ENCODE measurements around the gene C19orf53. TPM values are rescaled to one million over a fixed set of nuclear protein-coding genes. Genes with fewer than 3 reads are reported as not detected.

Gene C19orf53
- total and polyA plus RNA-seq, 9 of the 15 experiments (the other 6 are each of a cell fraction or from before 2014, with no cell fraction given) = 98.5 to 441 (median 164) TPM

DNA sequence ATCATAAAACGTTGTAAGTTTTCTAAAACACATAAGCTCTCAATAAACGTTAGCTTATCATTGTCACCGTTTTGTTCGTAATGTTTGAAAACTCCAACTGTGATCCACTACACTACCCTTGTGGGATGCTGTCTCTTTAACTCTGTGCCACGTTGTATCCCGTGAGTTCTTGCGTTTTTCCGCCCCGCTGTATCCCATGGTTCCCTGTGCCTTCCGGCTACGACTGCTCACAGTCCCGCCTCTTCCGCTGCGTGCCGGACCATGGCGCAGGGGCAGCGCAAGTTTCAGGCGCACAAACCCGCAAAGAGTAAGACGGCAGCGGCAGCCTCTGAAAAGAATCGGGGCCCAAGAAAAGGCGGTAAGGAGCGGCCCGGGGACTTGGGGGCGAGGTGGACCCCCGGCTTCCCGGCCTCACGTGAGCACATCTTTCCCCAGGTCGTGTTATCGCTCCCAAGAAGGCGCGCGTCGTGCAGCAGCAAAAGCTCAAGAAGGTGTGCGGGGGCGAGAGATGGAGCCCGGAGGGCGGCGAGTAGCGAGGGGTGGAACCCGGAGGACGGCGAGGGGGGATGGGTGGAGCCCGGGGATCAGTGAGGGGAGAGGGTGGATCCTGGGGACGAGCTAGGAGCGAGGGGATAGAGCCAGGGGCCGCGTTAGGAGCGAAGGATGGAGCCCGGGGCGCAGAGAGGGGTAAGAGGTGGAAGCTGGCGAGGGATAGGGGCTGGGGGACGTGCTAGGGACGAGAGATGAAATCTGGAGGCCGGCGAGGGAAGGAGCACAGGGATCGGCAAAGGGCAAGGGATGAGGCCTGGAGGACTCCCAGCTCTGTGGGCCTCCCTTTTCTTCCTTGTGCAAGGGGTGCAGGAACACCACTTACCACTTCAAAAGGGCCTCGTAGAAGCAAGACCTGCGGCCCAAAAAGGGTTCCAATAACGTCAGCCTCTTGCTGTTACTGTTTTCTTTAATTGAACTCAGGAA lies at the start of gene C19orf53 (continued):
- TF ChIP-seq HNRNPUL1 (IDR thresholded peaks at IDR 0.05; ENCODE audit: low read length) (no peak), L3MBTL2 (IDR thresholded peaks at IDR 0.05) (peak; percentile 84), GABPA (tag; conservative IDR thresholded peaks at IDR 0.05; ENCODE audit: low read depth) (peak; percentile 98)
- TF ChIP-seq, protein P1, sequence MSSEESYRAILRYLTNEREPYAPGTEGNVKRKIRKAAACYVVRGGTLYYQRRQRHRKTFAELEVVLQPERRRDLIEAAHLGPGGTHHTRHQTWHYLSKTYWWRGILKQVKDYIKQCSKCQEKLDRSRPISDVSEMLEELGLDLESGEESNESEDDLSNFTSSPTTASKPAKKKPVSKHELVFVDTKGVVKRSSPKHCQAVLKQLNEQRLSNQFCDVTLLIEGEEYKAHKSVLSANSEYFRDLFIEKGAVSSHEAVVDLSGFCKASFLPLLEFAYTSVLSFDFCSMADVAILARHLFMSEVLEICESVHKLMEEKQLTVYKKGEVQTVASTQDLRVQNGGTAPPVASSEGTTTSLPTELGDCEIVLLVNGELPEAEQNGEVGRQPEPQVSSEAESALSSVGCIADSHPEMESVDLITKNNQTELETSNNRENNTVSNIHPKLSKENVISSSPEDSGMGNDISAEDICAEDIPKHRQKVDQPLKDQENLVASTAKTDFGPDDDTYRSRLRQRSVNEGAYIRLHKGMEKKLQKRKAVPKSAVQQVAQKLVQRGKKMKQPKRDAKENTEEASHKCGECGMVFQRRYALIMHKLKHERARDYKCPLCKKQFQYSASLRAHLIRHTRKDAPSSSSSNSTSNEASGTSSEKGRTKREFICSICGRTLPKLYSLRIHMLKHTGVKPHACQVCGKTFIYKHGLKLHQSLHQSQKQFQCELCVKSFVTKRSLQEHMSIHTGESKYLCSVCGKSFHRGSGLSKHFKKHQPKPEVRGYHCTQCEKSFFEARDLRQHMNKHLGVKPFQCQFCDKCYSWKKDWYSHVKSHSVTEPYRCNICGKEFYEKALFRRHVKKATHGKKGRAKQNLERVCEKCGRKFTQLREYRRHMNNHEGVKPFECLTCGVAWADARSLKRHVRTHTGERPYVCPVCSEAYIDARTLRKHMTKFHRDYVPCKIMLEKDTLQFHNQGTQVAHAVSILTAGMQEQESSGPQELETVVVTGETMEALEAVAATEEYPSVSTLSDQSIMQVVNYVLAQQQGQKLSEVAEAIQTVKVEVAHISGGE (CRISPR knock-in tag; IDR thresholded peaks at IDR 0.05) = peak in 1 of 3 experiments; percentile 81; a peak in 2 of 6 replicates

DNA sequence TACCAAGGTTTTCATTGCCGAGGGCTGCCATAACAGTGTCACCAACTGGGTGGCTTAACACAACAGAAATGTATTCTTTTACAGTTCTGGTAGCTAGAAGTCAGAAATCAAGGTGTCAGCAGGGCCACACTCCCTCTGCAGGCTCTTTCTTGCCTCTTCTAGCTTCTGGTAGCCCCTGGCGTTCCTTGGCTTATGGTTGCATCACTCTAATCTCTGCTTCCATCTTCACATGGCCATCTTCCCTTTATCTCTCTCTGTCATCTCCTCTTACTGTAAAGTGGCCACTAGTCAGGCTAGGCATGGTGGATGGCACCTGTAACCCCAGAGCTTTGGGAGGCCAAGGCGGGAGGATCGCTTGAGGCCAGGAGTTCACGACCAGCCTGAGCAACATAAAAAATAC lies 47.9 kb upstream of the C19orf53 start:
- intact Hi-C loops (cut with micrococcal nuclease) = no loop called here
- CTCF ChIA-PET (ENCODE audit: low intra/inter-chr PET ratio) = no interaction called here
- FAIRE-seq = no peak
- H3K79me2 ChIP-seq (ENCODE audit: control insufficient read depth, insufficient read depth, low read length) = no peaks in the 10 kb centered on the region
- no peaks in the 10 kb centered on the region for H4K20me1 ChIP-seq (replicated peaks; ENCODE audit: control insufficient read depth, insufficient read depth, low read length)
- in situ Hi-C loops (cut with MboI) = no loop called here
- no peak overlapping the region for H3K4me3 ChIP-seq
- no peak overlapping the region for H3K4me2 ChIP-seq (ENCODE audit: insufficient read depth, low read length)
- WGBS (ENCODE audit: insufficient coverage, low coverage, missing lambda C conversion rate) = 65% methylated on average over 5 of the region's 5 CpGs
- no peak overlapping the region for H3K9ac ChIP-seq (ENCODE audit: insufficient read depth in 1 of 2, low read depth in 2 of 2, low read length in 2 of 2)
- H3K9me3 ChIP-seq (replicated peaks; ENCODE audit: control insufficient read depth, insufficient read depth, low read depth, low read length) = no peaks in the 10 kb centered on the region
- no peak for DNase-seq (ENCODE audit: extremely low read depth in 1 of 4, low spot score in 3 of 4)
- H2AFZ ChIP-seq (ENCODE audit: low read depth, low read length) = no peak overlapping the region
- no peaks in the 10 kb centered on the region for H3K9me1 ChIP-seq (ENCODE audit: control insufficient read depth, insufficient read depth, low read length)
- H3K36me3 ChIP-seq (ENCODE audit: control insufficient read depth, insufficient read depth, low read length) = no peaks in the 10 kb centered on the region
- POLR2A ChIA-PET = interaction anchor here (0.6 kb wide), 2 partner anchors 40 to 90 kb away, joined by 3 read pairs; no protein-coding TSS in a partner anchor
- no peak overlapping the region for H3K27ac ChIP-seq (ENCODE audit: extremely low read depth, low read depth, low read length)
- ATAC-seq = peak; percentile 66
- peaks cover 8 to 11% of the 10 kb centered on the region in 2 experiments; a peak in 4 of 5 replicates for H3K4me1 ChIP-seq (replicated peaks in 1 of 2; ENCODE audit: control insufficient read depth in 2 of 2, insufficient read depth in 2 of 2, low read length in 2 of 2)
- peaks cover 9 to 14% of the 10 kb centered on the region in 2 experiments; a peak in 2 of 5 replicates for H3K27me3 ChIP-seq (ENCODE audit: control insufficient read depth in 2 of 2, insufficient read depth in 2 of 2, low read length in 2 of 2)
- BruUV-seq (replicated peaks) = no TSS peak
- TF ChIP-seq CEBPB (tag; IDR thresholded peaks at IDR 0.05) (peak; percentile 52), HDAC2 (IDR thresholded peaks at IDR 0.05) (0 out of 2 replicates have a peak, but pooled peaks have one; percentile 30), DPF2 (IDR thresholded peaks at IDR 0.05) (peak; percentile 46; the same call in 1 of the 2 replicates)
- TF ChIP-seq, protein P2, sequence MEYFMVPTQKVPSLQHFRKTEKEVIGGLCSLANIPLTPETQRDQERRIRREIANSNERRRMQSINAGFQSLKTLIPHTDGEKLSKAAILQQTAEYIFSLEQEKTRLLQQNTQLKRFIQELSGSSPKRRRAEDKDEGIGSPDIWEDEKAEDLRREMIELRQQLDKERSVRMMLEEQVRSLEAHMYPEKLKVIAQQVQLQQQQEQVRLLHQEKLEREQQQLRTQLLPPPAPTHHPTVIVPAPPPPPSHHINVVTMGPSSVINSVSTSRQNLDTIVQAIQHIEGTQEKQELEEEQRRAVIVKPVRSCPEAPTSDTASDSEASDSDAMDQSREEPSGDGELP (CRISPR knock-in tag; IDR thresholded peaks at IDR 0.05; ENCODE audit: borderline replicate concordance) = no peak
- TF ChIP-seq, protein P3, sequence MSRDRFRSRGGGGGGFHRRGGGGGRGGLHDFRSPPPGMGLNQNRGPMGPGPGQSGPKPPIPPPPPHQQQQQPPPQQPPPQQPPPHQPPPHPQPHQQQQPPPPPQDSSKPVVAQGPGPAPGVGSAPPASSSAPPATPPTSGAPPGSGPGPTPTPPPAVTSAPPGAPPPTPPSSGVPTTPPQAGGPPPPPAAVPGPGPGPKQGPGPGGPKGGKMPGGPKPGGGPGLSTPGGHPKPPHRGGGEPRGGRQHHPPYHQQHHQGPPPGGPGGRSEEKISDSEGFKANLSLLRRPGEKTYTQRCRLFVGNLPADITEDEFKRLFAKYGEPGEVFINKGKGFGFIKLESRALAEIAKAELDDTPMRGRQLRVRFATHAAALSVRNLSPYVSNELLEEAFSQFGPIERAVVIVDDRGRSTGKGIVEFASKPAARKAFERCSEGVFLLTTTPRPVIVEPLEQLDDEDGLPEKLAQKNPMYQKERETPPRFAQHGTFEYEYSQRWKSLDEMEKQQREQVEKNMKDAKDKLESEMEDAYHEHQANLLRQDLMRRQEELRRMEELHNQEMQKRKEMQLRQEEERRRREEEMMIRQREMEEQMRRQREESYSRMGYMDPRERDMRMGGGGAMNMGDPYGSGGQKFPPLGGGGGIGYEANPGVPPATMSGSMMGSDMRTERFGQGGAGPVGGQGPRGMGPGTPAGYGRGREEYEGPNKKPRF (IDR thresholded peaks at IDR 0.05; ENCODE audit: low read depth, low read length) = no peak
- TF ChIP-seq, protein P4, sequence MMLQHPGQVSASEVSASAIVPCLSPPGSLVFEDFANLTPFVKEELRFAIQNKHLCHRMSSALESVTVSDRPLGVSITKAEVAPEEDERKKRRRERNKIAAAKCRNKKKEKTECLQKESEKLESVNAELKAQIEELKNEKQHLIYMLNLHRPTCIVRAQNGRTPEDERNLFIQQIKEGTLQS (IDR thresholded peaks at IDR 0.05) = peak; percentile 78
- TF ChIP-seq, protein P4 (CRISPR knock-in tag; conservative IDR thresholded peaks at IDR 0.05) = no peak

Data from K562 (cell line).